Measurements from ENCODE around the gene GPR39. TPM values are rescaled to one million over a fixed set of nuclear protein-coding genes. Genes with fewer than 3 reads are reported as not detected.

GPR39 gene
- total and polyA plus RNA-seq, 10 donors, result 0.05 TPM; not detected in 9

GRCh38 chr2:132374151-132374550 lies 42.5 kb upstream of the GPR39 start:
- Histone ChIP-seq H3K4me3 (no peak overlapping the region), H3K36me3 (no peaks in the 10 kb centered on the region), H3K9me3 (peaks cover 0 to under 1% (median 0%) of the 10 kb centered on the region in 8 donors), H3K4me1 (no peaks in the 10 kb centered on the region), H3K27ac (no peak overlapping the region), H3K27me3 (replicated peaks in 1 of 7) (no peaks in the 10 kb centered on the region)
- DNase-seq, result no peak
- TF ChIP-seq POLR2AphosphoS5 (IDR thresholded peaks at IDR 0.05), result no peak
- TF ChIP-seq, protein P1, sequence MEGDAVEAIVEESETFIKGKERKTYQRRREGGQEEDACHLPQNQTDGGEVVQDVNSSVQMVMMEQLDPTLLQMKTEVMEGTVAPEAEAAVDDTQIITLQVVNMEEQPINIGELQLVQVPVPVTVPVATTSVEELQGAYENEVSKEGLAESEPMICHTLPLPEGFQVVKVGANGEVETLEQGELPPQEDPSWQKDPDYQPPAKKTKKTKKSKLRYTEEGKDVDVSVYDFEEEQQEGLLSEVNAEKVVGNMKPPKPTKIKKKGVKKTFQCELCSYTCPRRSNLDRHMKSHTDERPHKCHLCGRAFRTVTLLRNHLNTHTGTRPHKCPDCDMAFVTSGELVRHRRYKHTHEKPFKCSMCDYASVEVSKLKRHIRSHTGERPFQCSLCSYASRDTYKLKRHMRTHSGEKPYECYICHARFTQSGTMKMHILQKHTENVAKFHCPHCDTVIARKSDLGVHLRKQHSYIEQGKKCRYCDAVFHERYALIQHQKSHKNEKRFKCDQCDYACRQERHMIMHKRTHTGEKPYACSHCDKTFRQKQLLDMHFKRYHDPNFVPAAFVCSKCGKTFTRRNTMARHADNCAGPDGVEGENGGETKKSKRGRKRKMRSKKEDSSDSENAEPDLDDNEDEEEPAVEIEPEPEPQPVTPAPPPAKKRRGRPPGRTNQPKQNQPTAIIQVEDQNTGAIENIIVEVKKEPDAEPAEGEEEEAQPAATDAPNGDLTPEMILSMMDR (IDR thresholded peaks at IDR 0.05 in 8 of 11, conservative IDR thresholded peaks at IDR 0.05 in 3 of 11), result no peak
- TF ChIP-seq POLR2A (IDR thresholded peaks at IDR 0.05), result no peak
- intact Hi-C loops (cut with DNase I; ENCODE audit: low total_unique reads), result no loop called here

DNA sequence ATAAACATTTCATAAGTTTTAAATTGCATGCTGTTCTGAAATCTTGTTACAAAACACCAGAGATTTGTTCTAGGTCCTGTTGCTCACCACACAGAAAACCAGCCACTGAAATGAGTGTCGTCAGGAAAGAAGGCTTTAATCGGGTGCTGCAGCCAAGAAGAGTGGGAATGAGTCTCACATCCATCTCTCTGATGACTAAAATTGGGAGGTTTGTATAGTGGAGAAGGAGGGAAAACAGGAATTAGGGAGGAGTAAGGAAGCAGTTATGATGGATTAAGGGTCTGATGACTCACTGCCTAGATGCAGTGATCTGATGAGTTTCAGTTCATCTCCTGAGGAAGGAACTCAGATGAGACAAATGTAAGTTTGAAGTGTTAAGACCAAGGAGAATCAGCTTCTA lies 42.1 kb upstream of the GPR39 start:
- intact Hi-C loops (cut with DNase I; ENCODE audit: low total_unique reads), result no loop called here
- H3K4me1 ChIP-seq, result no peaks in the 10 kb centered on the region
- 76 to 89% (median 80%) methylated on average over 2 of the region's 2 CpGs for WGBS, 5 donors

DNA sequence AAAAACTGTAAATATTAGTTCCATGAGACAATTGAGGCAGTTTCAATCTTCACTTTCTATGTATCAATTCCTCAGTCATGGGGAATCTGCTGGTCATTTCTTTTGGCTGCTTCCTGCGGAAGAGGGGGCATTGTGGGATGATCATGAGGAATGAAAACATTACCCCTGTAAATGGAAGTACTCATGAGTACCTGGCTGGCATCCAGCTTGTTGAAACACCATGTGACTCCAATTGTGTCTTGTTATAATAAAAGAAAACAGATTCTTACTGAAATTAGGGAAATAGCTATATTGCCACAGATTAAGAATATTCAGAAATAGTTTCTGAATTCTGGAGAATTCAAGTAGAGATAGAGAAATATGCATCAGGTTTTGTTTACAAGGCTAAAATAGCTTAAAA lies 41.6 kb upstream of the GPR39 start:
- Histone ChIP-seq H3K27me3 (replicated peaks in 1 of 7) (no peaks in the 10 kb centered on the region), H3K4me1 (no peaks in the 10 kb centered on the region), H3K4me3 (no peak overlapping the region), H3K9me3 (peaks cover 0 to 8% (median under 1%) of the 10 kb centered on the region in 8 donors), H3K36me3 (no peaks in the 10 kb centered on the region), H3K27ac (peak overlapping the region in 1 of 8 donors; percentile 9)
- DNase-seq, result no peak
- no peak for TF ChIP-seq POLR2AphosphoS5 (IDR thresholded peaks at IDR 0.05)
- TF ChIP-seq, protein P1 (IDR thresholded peaks at IDR 0.05 in 8 of 11, conservative IDR thresholded peaks at IDR 0.05 in 3 of 11), result no peak
- no peak for TF ChIP-seq POLR2A (IDR thresholded peaks at IDR 0.05)
- WGBS, 5 donors, result 60 to 85% (median 72%) methylated on average over 1 of the region's 1 CpG
- intact Hi-C loops (cut with DNase I; ENCODE audit: low total_unique reads), result no loop called here

More for the DNA sequence above, 42.1 kb upstream of the GPR39 start:
- TF ChIP-seq POLR2A (IDR thresholded peaks at IDR 0.05) (no peak), POLR2AphosphoS5 (IDR thresholded peaks at IDR 0.05) (no peak)
- TF ChIP-seq, protein P1 (IDR thresholded peaks at IDR 0.05 in 8 of 11, conservative IDR thresholded peaks at IDR 0.05 in 3 of 11), result no peak
- Histone ChIP-seq H3K27ac (peak overlapping the region in 1 of 8 donors; percentile 9), H3K4me3 (no peak overlapping the region), H3K36me3 (no peaks in the 10 kb centered on the region), H3K9me3 (peaks cover 0 to 4% (median 0%) of the 10 kb centered on the region in 8 donors), H3K27me3 (replicated peaks in 1 of 7) (no peaks in the 10 kb centered on the region)
- no peak for DNase-seq

GRCh38 chr2:132381376-132381775 lies 35.2 kb upstream of the GPR39 start:
- intact Hi-C loops (cut with DNase I; ENCODE audit: low total_unique reads), result no loop called here
- no peaks in the 10 kb centered on the region for H3K36me3 ChIP-seq
- WGBS, 5 donors, result 71 to 98% (median 87%) methylated on average over 4 of the region's 4 CpGs
- H3K9me3 ChIP-seq, result peaks cover 0 to 23% (median 6%) of the 10 kb centered on the region in 8 donors
- H3K27ac ChIP-seq, result no peak overlapping the region
- H3K4me3 ChIP-seq, result no peak overlapping the region
- no peaks in the 10 kb centered on the region for H3K27me3 ChIP-seq (replicated peaks in 1 of 7)
- peaks cover 0 to 11% (median 4%) of the 10 kb centered on the region in 6 donors for H3K4me1 ChIP-seq
- DNase-seq, result no peak
- no peak for TF ChIP-seq POLR2AphosphoS5 (IDR thresholded peaks at IDR 0.05)
- TF ChIP-seq, protein P1 (IDR thresholded peaks at IDR 0.05 in 8 of 11, conservative IDR thresholded peaks at IDR 0.05 in 3 of 11), result no peak
- no peak for TF ChIP-seq POLR2A (IDR thresholded peaks at IDR 0.05)

All from spleen (tissue), 11 donors.